ENCODE results near the gene SUGCT. TPM values are rescaled to one million over a fixed set of nuclear protein-coding genes. Genes with fewer than 3 reads are reported as not detected.

The SUGCT gene
- total and polyA plus RNA-seq, 8 donors: 0.87 to 8.0 (median 2.9) TPM; not detected in 1

- TF ChIP-seq CTCF (IDR thresholded peaks at IDR 0.05) (no peak), EP300 (IDR thresholded peaks at IDR 0.05) (no peak), POLR2A (IDR thresholded peaks at IDR 0.05) (no peak), POLR2AphosphoS5 (IDR thresholded peaks at IDR 0.05) (no peak)
Measured at GRCh38 chr7:40429826-40430225, 295.0 kb downstream of the SUGCT start.

GRCh38 chr7:40432046-40432445 is 297.2 kb downstream of the SUGCT start:
- 96 to 100% (median 97%) methylated on average over 2 of the region's 2 CpGs for WGBS, 5 donors
- no peak for TF ChIP-seq POLR2AphosphoS5 (IDR thresholded peaks at IDR 0.05)
- no peak for TF ChIP-seq POLR2A (IDR thresholded peaks at IDR 0.05)
- TF ChIP-seq EP300 (IDR thresholded peaks at IDR 0.05): no peak
- no peak for TF ChIP-seq CTCF (IDR thresholded peaks at IDR 0.05)
- Histone ChIP-seq H3K9me3 (peaks cover 0 to 11% (median 4%) of the 10 kb centered on the region in 4 donors), H3K36me3 (no peaks in the 10 kb centered on the region), H3K4me1 (no peaks in the 10 kb centered on the region), H3K4me3 (no peak overlapping the region), H3K27me3 (no peaks in the 10 kb centered on the region), H3K27ac (no peak overlapping the region)
- intact Hi-C loops (cut with DNase I; ENCODE audit: low total_unique reads): no loop called here
- no peak for DNase-seq

More at GRCh38 chr7:40429826-40430225, 295.0 kb downstream of the SUGCT start:
- no peaks in the 10 kb centered on the region for H3K27me3 ChIP-seq
- 87 to 97% (median 90%) methylated on average over 2 of the region's 2 CpGs for WGBS, 5 donors
- DNase-seq: no peak
- H3K9me3 ChIP-seq: peaks cover 0 to 11% (median 4%) of the 10 kb centered on the region in 4 donors
- H3K36me3 ChIP-seq: no peaks in the 10 kb centered on the region
- no peaks in the 10 kb centered on the region for H3K4me1 ChIP-seq
- H3K27ac ChIP-seq: no peak overlapping the region
- H3K4me3 ChIP-seq: no peak overlapping the region
- intact Hi-C loops (cut with DNase I; ENCODE audit: low total_unique reads): no loop called here

- no peaks in the 10 kb centered on the region for H3K4me1 ChIP-seq
- no peak overlapping the region for H3K27ac ChIP-seq
- TF ChIP-seq POLR2A (IDR thresholded peaks at IDR 0.05) (no peak), EP300 (IDR thresholded peaks at IDR 0.05) (no peak), POLR2AphosphoS5 (IDR thresholded peaks at IDR 0.05) (no peak), CTCF (IDR thresholded peaks at IDR 0.05) (no peak)
- H3K9me3 ChIP-seq: peaks cover 4 to 15% (median 12%) of the 10 kb centered on the region in 4 donors
- intact Hi-C loops (cut with DNase I; ENCODE audit: low total_unique reads): no loop called here
- WGBS, 5 donors: 85 to 96% (median 93%) methylated on average over 1 of the region's 1 CpG
- DNase-seq: no peak
- no peak overlapping the region for H3K4me3 ChIP-seq
- no peaks in the 10 kb centered on the region for H3K36me3 ChIP-seq
- no peaks in the 10 kb centered on the region for H3K27me3 ChIP-seq
Measured at GRCh38 chr7:40436710-40437109, 301.9 kb downstream of the SUGCT start.

- intact Hi-C loops (cut with DNase I; ENCODE audit: low total_unique reads): no loop called here
- H3K4me1 ChIP-seq: no peaks in the 10 kb centered on the region
- no peak overlapping the region for H3K4me3 ChIP-seq
- TF ChIP-seq POLR2A (IDR thresholded peaks at IDR 0.05) (no peak), EP300 (IDR thresholded peaks at IDR 0.05) (no peak), POLR2AphosphoS5 (IDR thresholded peaks at IDR 0.05) (no peak), CTCF (IDR thresholded peaks at IDR 0.05) (no peak)
- DNase-seq: no peak
- H3K27me3 ChIP-seq: no peaks in the 10 kb centered on the region
- H3K9me3 ChIP-seq: peaks cover 4 to 17% (median 11%) of the 10 kb centered on the region in 4 donors
- WGBS, 5 donors: 39 to 82% (median 49%) methylated on average over 1 of the region's 1 CpG
- no peak overlapping the region for H3K27ac ChIP-seq
- no peaks in the 10 kb centered on the region for H3K36me3 ChIP-seq
Measured at GRCh38 chr7:40437498-40437897, 302.7 kb downstream of the SUGCT start.

All from stomach (tissue), 9 donors.